ENCODE measurements around the gene PHLDB2.

GRCh38 chr3:111901637-111902036, 42.6 kb downstream of the PHLDB2 start:
- TF ChIP-seq POLR2A (IDR thresholded peaks at IDR 0.05) (no peak), CTCF (IDR thresholded peaks at IDR 0.05) (no peak)

Measured in body of pancreas (tissue), 4 donors.